Measurements from ENCODE around the gene TYMS.

GRCh38 chr18:679516-679915, 22.1 kb downstream of the TYMS start:
- TF ChIP-seq, protein P1, sequence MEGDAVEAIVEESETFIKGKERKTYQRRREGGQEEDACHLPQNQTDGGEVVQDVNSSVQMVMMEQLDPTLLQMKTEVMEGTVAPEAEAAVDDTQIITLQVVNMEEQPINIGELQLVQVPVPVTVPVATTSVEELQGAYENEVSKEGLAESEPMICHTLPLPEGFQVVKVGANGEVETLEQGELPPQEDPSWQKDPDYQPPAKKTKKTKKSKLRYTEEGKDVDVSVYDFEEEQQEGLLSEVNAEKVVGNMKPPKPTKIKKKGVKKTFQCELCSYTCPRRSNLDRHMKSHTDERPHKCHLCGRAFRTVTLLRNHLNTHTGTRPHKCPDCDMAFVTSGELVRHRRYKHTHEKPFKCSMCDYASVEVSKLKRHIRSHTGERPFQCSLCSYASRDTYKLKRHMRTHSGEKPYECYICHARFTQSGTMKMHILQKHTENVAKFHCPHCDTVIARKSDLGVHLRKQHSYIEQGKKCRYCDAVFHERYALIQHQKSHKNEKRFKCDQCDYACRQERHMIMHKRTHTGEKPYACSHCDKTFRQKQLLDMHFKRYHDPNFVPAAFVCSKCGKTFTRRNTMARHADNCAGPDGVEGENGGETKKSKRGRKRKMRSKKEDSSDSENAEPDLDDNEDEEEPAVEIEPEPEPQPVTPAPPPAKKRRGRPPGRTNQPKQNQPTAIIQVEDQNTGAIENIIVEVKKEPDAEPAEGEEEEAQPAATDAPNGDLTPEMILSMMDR (conservative IDR thresholded peaks at IDR 0.05; ENCODE audit: low read length): no peak
- no peak for TF ChIP-seq EZH2phosphoT487 (IDR thresholded peaks at IDR 0.05; ENCODE audit: borderline replicate concordance)

All from Loucy (cell line).